ENCODE results near the gene ATF4.
A peak's percentile ranks its signal among the peaks of the same experiment; 100 is the strongest.

ATF4 gene

DNA sequence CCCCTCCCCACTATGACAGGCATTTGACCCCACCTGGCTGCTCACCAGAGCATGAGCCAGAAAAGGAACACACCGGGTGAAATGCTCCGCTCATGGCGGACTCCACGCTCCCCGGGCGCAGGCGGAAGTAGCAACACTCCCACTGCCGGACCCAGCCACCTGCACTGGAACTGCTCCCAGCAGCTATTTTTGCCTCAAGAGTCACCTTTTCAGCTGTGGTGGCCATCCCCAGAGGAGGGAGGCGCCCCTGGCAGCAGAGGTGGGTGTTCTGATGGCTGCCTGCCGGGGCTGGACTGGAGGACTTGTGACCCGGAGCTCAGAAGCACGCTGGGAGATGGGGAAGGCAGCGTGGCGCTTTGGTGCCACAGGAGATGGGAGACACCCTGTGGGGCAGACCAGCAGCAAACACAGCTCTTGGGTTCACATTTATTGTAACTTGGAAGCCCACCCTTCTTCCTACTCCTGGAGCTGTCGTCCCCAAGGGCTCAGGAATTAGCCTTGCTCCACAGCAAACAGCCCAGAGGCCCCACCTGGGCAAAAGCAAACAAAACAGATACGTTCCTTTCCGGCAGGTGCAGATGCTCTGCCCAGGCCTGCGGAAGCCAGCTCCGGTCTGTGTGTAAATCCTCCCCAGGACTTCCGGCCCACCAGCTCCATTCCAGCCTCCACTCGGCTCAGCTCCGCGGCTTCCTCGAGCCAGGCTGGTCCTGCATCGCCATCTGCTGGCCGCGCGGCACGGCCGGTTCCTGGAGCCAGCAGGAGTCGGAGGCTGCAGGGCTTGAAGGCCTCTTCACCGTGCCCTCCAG is 8.5 kb downstream of the ATF4 start:
- Histone ChIP-seq H3K36me3 (ENCODE audit: control insufficient read depth in 2 of 2, insufficient read depth in 1 of 2, low read length in 2 of 2) (peaks cover 11 to 67% of the 10 kb centered on the region in 2 experiments; a peak in 2 of 3 replicates), H3K4me3 (ENCODE audit: low read depth, low read length) (peak overlapping the region; percentile 9; the same call in 1 of the 2 replicates), H3K9me3 (ENCODE audit: control insufficient read depth, insufficient read depth, low read depth, low read length) (no peaks in the 10 kb centered on the region), H3K27ac (ENCODE audit: extremely low read depth, low read depth, low read length) (peak overlapping the region; percentile 38), H3K4me1 (ENCODE audit: control insufficient read depth, insufficient read depth, low read length) (peaks cover 14% of the 10 kb centered on the region)
- POLR2A ChIA-PET, result interaction anchor here (0.6 to 5.1 kb wide), 21 partner anchors 8 to 515 kb away, joined by 3 to 113 read pairs (median 4); partner anchors contain the start of genes ATF4, MIEF1, RPL3 and TAB1
- CTCF ChIA-PET, result interaction anchor here (0.5 to 13.7 kb wide), 53 partner anchors 8 to 1364 kb away, joined by 3 to 380 read pairs (median 4); partner anchors contain the start of genes ATF4, MIEF1, RPL3 and TAB1
- TF ChIP-seq, protein P1, sequence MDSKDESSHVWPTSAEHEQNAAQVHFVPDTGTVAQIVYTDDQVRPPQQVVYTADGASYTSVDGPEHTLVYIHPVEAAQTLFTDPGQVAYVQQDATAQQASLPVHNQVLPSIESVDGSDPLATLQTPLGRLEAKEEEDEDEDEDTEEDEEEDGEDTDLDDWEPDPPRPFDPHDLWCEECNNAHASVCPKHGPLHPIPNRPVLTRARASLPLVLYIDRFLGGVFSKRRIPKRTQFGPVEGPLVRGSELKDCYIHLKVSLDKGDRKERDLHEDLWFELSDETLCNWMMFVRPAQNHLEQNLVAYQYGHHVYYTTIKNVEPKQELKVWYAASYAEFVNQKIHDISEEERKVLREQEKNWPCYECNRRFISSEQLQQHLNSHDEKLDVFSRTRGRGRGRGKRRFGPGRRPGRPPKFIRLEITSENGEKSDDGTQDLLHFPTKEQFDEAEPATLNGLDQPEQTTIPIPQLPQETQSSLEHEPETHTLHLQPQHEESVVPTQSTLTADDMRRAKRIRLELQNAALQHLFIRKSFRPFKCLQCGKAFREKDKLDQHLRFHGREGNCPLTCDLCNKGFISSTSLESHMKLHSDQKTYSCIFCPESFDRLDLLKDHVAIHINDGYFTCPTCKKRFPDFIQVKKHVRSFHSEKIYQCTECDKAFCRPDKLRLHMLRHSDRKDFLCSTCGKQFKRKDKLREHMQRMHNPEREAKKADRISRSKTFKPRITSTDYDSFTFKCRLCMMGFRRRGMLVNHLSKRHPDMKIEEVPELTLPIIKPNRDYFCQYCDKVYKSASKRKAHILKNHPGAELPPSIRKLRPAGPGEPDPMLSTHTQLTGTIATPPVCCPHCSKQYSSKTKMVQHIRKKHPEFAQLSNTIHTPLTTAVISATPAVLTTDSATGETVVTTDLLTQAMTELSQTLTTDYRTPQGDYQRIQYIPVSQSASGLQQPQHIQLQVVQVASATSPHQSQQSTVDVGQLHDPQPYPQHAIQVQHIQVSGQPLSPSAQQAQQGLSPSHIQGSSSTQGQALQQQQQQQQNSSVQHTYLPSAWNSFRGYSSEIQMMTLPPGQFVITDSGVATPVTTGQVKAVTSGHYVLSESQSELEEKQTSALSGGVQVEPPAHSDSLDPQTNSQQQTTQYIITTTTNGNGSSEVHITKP (tag by site-specific recombination; IDR thresholded peaks at IDR 0.05), result peak; percentile 71
- TF ChIP-seq ZNF571 (tag by site-specific recombination; IDR thresholded peaks at IDR 0.05) (no peak), ZNF24 (tag by site-specific recombination; IDR thresholded peaks at IDR 0.05) (peak; percentile 97), ZNF548 (tag by site-specific recombination; IDR thresholded peaks at IDR 0.05) (no peak), GLI4 (tag by site-specific recombination; IDR thresholded peaks at IDR 0.05) (no peak), ZXDB (tag by site-specific recombination; IDR thresholded peaks at IDR 0.05) (peak; percentile 92), ZNF426 (tag by site-specific recombination; IDR thresholded peaks at IDR 0.05) (no peak), ZNF623 (tag by site-specific recombination; IDR thresholded peaks at IDR 0.05) (peak; percentile 47; the same call in 1 of the 2 replicates), ZNF350 (tag by site-specific recombination; IDR thresholded peaks at IDR 0.05) (no peak), ZNF391 (tag by site-specific recombination; IDR thresholded peaks at IDR 0.05; ENCODE audit: borderline replicate concordance, low read depth) (peak; percentile 96; the same call in 1 of the 2 replicates), ZNF10 (tag by site-specific recombination; IDR thresholded peaks at IDR 0.05) (0 out of 2 replicates have a peak, but pooled peaks have one; percentile 10), ZNF664 (tag by site-specific recombination; IDR thresholded peaks at IDR 0.05) (no peak; the same call in 1 of the 2 replicates), ZNF701 (tag by site-specific recombination; IDR thresholded peaks at IDR 0.05) (0 out of 2 replicates have a peak, but pooled peaks have one; percentile 12), ZNF521 (tag by site-specific recombination; IDR thresholded peaks at IDR 0.05) (no peak), ZNF112 (tag by site-specific recombination; IDR thresholded peaks at IDR 0.05) (no peak), EGR2 (tag by site-specific recombination; IDR thresholded peaks at IDR 0.05; ENCODE audit: low read depth) (no peak), ZNF529 (tag by site-specific recombination; IDR thresholded peaks at IDR 0.05; ENCODE audit: insufficient replicate concordance) (no peak), PATZ1 (tag by site-specific recombination; IDR thresholded peaks at IDR 0.05) (peak; percentile 64; the same call in 1 of the 2 replicates), RBAK (tag by site-specific recombination; IDR thresholded peaks at IDR 0.05) (no peak), CTCF (tag by site-specific recombination; IDR thresholded peaks at IDR 0.05) (peak; percentile 100), ZNF211 (tag by site-specific recombination; IDR thresholded peaks at IDR 0.05; ENCODE audit: low read depth) (no peak), ZNF23 (tag by site-specific recombination; IDR thresholded peaks at IDR 0.05; ENCODE audit: borderline replicate concordance) (no peak), ZBTB21 (tag by site-specific recombination; IDR thresholded peaks at IDR 0.05) (peak; percentile 75), ZNF600 (tag by site-specific recombination; IDR thresholded peaks at IDR 0.05) (peak; percentile 74), ZNF394 (tag by site-specific recombination; IDR thresholded peaks at IDR 0.05; ENCODE audit: borderline replicate concordance) (peak; percentile 78), PRDM1 (tag by site-specific recombination; IDR thresholded peaks at IDR 0.05) (no peak), ZNF658 (tag by site-specific recombination; IDR thresholded peaks at IDR 0.05) (no peak)
- TF ChIP-seq, protein P2, sequence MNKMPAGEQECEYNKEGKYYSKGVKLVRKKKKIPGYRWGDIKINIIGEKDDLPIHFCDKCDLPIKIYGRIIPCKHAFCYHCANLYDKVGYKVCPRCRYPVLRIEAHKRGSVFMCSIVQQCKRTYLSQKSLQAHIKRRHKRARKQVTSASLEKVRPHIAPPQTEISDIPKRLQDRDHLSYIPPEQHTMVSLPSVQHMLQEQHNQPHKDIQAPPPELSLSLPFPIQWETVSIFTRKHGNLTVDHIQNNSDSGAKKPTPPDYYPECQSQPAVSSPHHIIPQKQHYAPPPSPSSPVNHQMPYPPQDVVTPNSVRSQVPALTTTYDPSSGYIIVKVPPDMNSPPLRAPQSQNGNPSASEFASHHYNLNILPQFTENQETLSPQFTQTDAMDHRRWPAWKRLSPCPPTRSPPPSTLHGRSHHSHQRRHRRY (tag by site-specific recombination; IDR thresholded peaks at IDR 0.05), result no peak
